Large intestine (tissue), 3 donors: Measurements from ENCODE around the gene TYSND1. TPM values are rescaled to one million over a fixed set of nuclear protein-coding genes. Genes with fewer than 3 reads are reported as not detected.
A peak's percentile ranks its signal among the peaks of the same experiment; 100 is the strongest.

Experiments
- DNase-seq, 2 donors: peaks; one replicate each; pipeline versions ENCODE4 v3.0.0 to v3.0.0-alpha.2; 2013
- H3K27ac ChIP-seq: one replicate; pipeline ENCODE4 v1.5.1; 2013; ENCODE audit warnings: low read length
- H3K27me3 ChIP-seq: 2 replicates; pipeline ENCODE4 v1.6.1; 2013; ENCODE audit warnings: low read length; ENCODE audit not compliant: control insufficient read depth, insufficient read depth
- H3K36me3 ChIP-seq: 2 replicates; pipeline ENCODE4 v1.6.1; 2013; ENCODE audit warnings: low read length; ENCODE audit not compliant: control insufficient read depth, insufficient read depth
- H3K4me1 ChIP-seq: one replicate; pipeline ENCODE4 v1.6.1; 2013; ENCODE audit warnings: low read length; ENCODE audit not compliant: control insufficient read depth, insufficient read depth
- H3K4me3 ChIP-seq: one replicate; pipeline ENCODE4 v1.5.1; 2013; ENCODE audit warnings: low read length
- H3K9me3 ChIP-seq: one replicate; pipeline ENCODE4 v1.6.1; 2013; ENCODE audit warnings: mild to moderate bottlenecking, low read depth, low read length, moderate library complexity; ENCODE audit not compliant: control insufficient read depth
- WGBS: methylation state at CpG from one replicate; pipeline ENCODE4 v1.1.5; 2013; ENCODE audit warnings: low lambda C conversion rate; ENCODE audit not compliant: insufficient coverage; 5-methylcytosine and 5-hydroxymethylcytosine counted together
- polyA plus RNA-seq: library from polyadenylated mRNA; unstranded; fragments of 120-200 nt; gene quantifications from one replicate; pipeline ENCODE4 v1.2.1, GENCODE V29; 2013

TYSND1 gene
- polyA plus RNA-seq, 1 donor: 15.7 TPM

DNA sequence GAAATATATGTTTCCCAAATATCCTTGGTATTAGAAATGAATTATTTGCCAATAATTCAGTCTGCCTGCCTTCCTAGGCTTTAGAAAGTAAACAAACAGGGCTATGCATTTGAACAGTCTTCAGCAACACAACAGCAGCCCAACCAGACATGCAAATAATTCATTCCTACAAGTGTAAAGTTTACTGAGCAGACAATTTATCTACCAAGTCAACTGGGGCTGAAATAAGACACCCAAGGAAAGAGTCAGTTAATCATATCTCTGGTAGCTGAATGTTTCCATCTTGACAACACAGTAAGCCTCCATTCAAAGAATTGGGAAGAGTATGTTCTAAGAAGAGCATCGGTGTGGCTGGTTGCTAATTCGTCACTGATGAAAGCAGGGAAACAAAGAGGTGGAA is 52.2 kb downstream of the TYSND1 start:
- no CpG with 5 or more reads among the region's 2 CpGs for WGBS
- DNase-seq: no peak
- H3K27me3 ChIP-seq: no peaks in the 10 kb centered on the region
- H3K36me3 ChIP-seq: peaks cover 46% of the 10 kb centered on the region
- H3K9me3 ChIP-seq: no peaks in the 10 kb centered on the region
- H3K4me1 ChIP-seq: peaks cover 36% of the 10 kb centered on the region
- H3K4me3 ChIP-seq: no peak overlapping the region
- no peak overlapping the region for H3K27ac ChIP-seq

DNA sequence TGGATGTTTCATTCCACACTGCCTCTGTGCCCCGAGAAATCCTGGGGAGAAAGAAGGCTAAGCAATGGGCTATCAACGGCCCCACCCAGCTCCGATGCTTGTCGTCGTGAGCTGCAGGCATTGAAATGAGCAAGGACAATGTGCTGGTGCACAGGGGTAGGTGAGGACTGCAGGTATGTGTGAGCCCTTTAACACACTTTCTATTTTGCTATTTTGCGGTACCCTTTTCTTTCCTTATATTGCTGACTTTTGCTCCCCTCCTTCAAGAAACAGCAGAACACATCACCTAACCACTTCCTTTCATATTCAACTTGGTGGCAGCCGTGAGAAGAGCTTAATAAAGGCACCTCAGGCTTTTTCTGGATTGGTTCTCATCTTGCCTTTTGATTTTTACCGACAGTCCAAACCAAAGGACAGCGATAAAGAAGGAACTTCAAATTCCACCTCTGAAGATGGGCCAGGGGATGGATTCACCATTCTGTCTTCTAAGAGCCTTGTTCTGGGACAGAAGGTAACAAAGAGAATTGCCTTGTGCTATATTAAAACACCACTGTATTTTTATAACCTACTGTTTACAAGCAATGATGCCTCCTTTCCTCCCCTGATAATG is 53.1 kb downstream of the TYSND1 start:
- H3K36me3 ChIP-seq: peaks cover 42% of the 10 kb centered on the region

DNA sequence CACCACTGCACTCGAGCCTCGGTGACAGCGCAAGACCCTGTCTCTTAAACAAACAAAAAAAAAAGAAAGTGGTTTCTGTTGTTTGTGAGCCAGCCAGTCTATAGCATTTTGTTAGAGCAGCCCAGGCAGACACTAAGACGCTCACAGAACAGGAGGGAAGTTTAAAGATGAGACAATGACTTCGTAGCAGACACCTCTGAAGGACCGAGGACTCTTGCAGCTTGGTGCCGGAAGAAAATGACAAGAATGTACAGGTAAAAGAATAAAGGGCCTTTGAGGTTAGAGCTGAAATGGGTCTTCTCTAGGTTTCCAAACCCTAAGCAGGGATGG is 54.1 kb downstream of the TYSND1 start:
- peak overlapping the region; percentile 86 for H3K27ac ChIP-seq
- no peak overlapping the region for H3K4me3 ChIP-seq
- no peaks in the 10 kb centered on the region for H3K9me3 ChIP-seq
- peaks cover 36% of the 10 kb centered on the region for H3K36me3 ChIP-seq
- H3K27me3 ChIP-seq: no peaks in the 10 kb centered on the region
- DNase-seq: no peak
- WGBS: no CpG with 5 or more reads among the region's 7 CpGs
- peaks cover 36% of the 10 kb centered on the region for H3K4me1 ChIP-seq

More for the DNA sequence above, 53.1 kb downstream of the TYSND1 start:
- Histone ChIP-seq H3K27ac (peak overlapping the region; percentile 86), H3K4me1 (peaks cover 36% of the 10 kb centered on the region), H3K9me3 (no peaks in the 10 kb centered on the region), H3K4me3 (no peak overlapping the region), H3K27me3 (no peaks in the 10 kb centered on the region)
- DNase-seq: no peak
- WGBS: 95% methylated on average over 4 of the region's 9 CpGs

DNA sequence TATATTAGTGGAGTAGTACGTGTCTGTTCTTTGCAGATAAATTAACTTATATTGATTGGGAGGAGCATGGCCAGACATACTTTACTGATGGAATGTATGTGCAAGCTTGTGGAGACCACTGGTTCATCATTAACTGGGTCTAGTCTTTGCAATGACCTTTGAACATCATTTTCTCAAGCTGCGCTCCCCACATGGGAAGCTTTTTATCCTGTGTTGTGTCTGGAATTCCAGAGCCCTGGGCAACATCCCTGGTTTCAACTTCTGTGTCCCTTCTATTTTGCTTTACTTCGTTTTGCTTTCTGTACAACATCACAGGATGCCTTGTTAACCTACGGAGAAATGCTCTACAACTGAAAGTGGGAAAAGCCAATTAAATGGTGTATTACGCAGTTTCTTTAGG is 55.5 kb downstream of the TYSND1 start:
- Histone ChIP-seq H3K27ac (peak overlapping the region; percentile 86), H3K9me3 (no peaks in the 10 kb centered on the region), H3K4me1 (peaks cover 29% of the 10 kb centered on the region), H3K27me3 (no peaks in the 10 kb centered on the region), H3K4me3 (no peak overlapping the region), H3K36me3 (peaks cover 27% of the 10 kb centered on the region)
- DNase-seq: peak; percentile 80 to 92
- 20% methylated on average over 1 of the region's 5 CpGs for WGBS

DNA sequence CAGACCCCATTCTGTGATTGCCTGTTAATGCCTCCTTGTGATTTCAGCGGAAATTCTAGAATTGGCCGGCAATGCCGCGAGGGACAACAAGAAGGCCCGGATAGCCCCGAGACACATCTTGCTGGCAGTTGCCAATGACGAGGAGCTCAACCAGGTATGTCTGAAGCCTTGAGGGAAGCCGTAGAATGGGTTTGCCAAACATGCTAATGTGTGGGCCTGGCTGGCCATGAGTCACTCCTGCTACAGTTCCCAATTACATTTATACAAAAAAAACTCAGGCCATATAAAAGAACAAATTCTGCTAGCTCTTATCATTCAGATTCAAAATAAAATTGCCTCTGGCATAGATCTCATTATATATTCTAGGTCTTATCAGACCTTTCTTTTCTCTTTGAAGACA is 56.5 kb downstream of the TYSND1 start:
- H3K4me1 ChIP-seq: peaks cover 29% of the 10 kb centered on the region
- H3K9me3 ChIP-seq: no peaks in the 10 kb centered on the region
- peaks cover 20% of the 10 kb centered on the region for H3K36me3 ChIP-seq
- H3K27ac ChIP-seq: peak overlapping the region; percentile 86
- H3K4me3 ChIP-seq: no peak overlapping the region
- no peaks in the 10 kb centered on the region for H3K27me3 ChIP-seq
- no peak for DNase-seq
- WGBS: no CpG with 5 or more reads among the region's 8 CpGs

DNA sequence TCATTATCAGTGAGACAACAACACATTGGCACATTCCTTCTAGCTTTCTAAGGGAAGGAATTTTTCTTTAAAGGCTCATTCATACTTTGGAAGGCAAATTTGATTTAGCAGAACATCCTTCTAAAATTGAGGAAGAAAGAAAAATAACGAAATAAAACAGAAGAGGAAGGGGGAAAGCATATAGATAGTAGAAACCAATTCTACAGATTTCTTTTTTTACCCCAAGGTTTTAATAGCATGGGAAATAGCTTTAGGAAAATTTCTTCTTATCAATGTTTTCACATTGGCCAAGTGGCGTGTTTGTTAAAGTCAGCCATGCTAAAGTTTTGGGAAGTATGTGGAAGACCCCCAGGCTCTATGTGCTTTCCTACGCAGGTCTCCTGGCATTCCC is 58.2 kb downstream of the TYSND1 start:
- no peak for DNase-seq
- H3K36me3 ChIP-seq: peaks cover 6% of the 10 kb centered on the region
- H3K4me1 ChIP-seq: peaks cover 29% of the 10 kb centered on the region
- H3K9me3 ChIP-seq: no peaks in the 10 kb centered on the region
- WGBS: 64% methylated on average over 2 of the region's 3 CpGs
- no peaks in the 10 kb centered on the region for H3K27me3 ChIP-seq
- H3K27ac ChIP-seq: no peak overlapping the region
- no peak overlapping the region for H3K4me3 ChIP-seq

Other genes starting within 250 kb of the TYSND1 start
- gene MACROH2A2, start 93.9 kb downstream of the TYSND1 start, polyA plus RNA-seq: 52.0 TPM
- gene AIFM2, start 13.9 kb downstream of the TYSND1 start, polyA plus RNA-seq: 4.5 TPM
- 80.6 TPM for gene SAR1A, start 23.8 kb upstream of the TYSND1 start, polyA plus RNA-seq
- 137 TPM for gene PPA1, start 86.7 kb upstream of the TYSND1 start, polyA plus RNA-seq
- gene NPFFR1, start 137.3 kb upstream of the TYSND1 start, polyA plus RNA-seq: 0.31 TPM
- gene LRRC20, start 235.9 kb upstream of the TYSND1 start, polyA plus RNA-seq: 6.3 TPM